SU-DHL-6 (cell line): ENCODE measurements around the gene PPDPF.

Experiments used
- CTCF ChIP-seq: fragments of 200-600 bp; sonication (generic); IDR thresholded peaks from one replicate; pipeline ENCODE4 v1.5.1; 2017; ENCODE audit warnings: antibody characterized with exemption, mild to moderate bottlenecking, low read length, moderate library complexity; ENCODE audit not compliant: insufficient read depth, poor library complexity, severe bottlenecking
- EZH2phosphoT487 ChIP-seq: fragments of 200-600 bp; sonication (generic), shearing (Covaris generic); conservative IDR thresholded peaks from 2 replicates; pipeline ENCODE4 v1.6.1; 2018; ENCODE audit warnings: mild to moderate bottlenecking, antibody characterized with exemption, low read length, moderate library complexity, mixed read lengths

GRCh38 chr20:63543131-63543530 lies 22.6 kb downstream of the PPDPF start:
- no peak for TF ChIP-seq CTCF
- no peak for TF ChIP-seq EZH2phosphoT487
